ENCODE data around the gene EPG5.
"Not testable (repeated sequence)": the region's sequence is repeated elsewhere in the genome, so short reads cannot be mapped to it uniquely, and the experiment has no call there.

Gene EPG5

DNA sequence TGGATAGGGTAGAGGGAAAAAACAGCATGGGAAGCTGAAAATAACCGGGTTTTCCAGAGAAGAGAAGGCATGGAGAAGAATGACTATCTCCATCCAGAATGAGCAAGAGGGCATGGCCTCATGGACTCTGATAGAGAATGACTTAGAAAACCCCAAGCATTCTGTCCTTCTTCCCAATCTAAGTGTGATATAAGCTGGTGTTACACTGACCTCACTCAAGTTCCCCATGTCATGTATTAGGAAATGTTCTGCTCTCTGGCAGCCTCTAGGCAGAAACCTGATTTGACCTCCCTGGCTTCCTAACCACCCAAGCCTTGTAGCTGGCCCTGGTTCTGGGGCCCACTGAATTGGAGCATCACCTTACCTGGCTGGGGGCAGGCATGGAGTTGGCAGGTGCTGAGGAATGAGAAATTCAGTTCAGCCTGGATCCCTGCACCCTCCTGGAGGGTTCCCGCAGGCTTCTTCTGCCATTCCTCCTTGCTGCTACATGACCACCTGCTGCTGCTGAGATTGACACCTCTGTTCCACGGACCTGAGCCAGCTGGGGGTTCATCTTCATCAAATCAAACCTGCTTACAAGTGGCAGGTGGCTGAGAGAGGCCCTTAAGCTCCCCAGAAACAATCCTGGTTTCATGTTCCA is 146.9 kb downstream of the EPG5 start:
- H3K27me3 ChIP-seq (ENCODE audit: low read length): no peaks in the 10 kb centered on the region
- no peak overlapping the region for H2AFZ ChIP-seq (ENCODE audit: low read depth, low read length, severe bottlenecking)
- TF ChIP-seq, protein P1, sequence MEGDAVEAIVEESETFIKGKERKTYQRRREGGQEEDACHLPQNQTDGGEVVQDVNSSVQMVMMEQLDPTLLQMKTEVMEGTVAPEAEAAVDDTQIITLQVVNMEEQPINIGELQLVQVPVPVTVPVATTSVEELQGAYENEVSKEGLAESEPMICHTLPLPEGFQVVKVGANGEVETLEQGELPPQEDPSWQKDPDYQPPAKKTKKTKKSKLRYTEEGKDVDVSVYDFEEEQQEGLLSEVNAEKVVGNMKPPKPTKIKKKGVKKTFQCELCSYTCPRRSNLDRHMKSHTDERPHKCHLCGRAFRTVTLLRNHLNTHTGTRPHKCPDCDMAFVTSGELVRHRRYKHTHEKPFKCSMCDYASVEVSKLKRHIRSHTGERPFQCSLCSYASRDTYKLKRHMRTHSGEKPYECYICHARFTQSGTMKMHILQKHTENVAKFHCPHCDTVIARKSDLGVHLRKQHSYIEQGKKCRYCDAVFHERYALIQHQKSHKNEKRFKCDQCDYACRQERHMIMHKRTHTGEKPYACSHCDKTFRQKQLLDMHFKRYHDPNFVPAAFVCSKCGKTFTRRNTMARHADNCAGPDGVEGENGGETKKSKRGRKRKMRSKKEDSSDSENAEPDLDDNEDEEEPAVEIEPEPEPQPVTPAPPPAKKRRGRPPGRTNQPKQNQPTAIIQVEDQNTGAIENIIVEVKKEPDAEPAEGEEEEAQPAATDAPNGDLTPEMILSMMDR (IDR thresholded peaks at IDR 0.05; ENCODE audit: insufficient read depth, low read length, poor library complexity, severe bottlenecking): no peak
- no peak for TF ChIP-seq EZH2phosphoT487 (conservative IDR thresholded peaks at IDR 0.05; ENCODE audit: low read length)
- H3K9me2 ChIP-seq (replicated peaks; ENCODE audit: insufficient read depth, low read length): no peaks in the 10 kb centered on the region
- H3F3A ChIP-seq (ENCODE audit: insufficient read depth): no peaks in the 10 kb centered on the region
- H3K36me3 ChIP-seq (ENCODE audit: low read length): no peaks in the 10 kb centered on the region
- H3K4me3 ChIP-seq (ENCODE audit: insufficient read depth, low read length, poor library complexity, severe bottlenecking): no peak overlapping the region
- no peaks in the 10 kb centered on the region for H3K79me2 ChIP-seq (ENCODE audit: insufficient read depth, low read length)
- H4K20me1 ChIP-seq (ENCODE audit: low read depth, low read length): no peaks in the 10 kb centered on the region
- H3K9ac ChIP-seq (ENCODE audit: low read length): no peak overlapping the region
- H3K27ac ChIP-seq (ENCODE audit: low read depth, low read length): no peak overlapping the region
- H3K4me2 ChIP-seq (ENCODE audit: low read depth, low read length, poor library complexity, severe bottlenecking): no peak overlapping the region
- no peaks in the 10 kb centered on the region for H3K9me3 ChIP-seq (ENCODE audit: insufficient read depth, low read length)

DNA sequence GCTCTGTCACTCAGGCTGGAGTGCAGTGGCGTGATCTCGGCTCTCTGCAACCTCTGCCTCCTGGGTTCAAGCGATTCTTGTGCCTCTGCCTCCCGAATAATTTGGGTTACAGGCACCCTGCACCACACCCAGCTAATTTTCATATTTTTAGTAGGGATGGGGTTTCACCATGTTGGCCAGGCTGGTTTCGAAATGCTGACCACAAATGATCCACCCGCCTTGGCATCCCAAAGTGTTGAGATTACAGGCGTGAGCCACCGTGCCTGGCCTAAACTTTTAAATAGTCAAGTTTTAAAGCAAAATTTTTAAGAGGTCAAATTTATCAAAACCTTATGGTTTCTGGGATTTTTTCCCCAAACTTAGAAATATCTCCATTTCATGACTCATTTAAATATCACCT is 148.4 kb downstream of the EPG5 start:
- not testable (repeated sequence) for H2AFZ ChIP-seq (ENCODE audit: low read depth, low read length, severe bottlenecking); H3K9me3 ChIP-seq (ENCODE audit: insufficient read depth, low read length); H3F3A ChIP-seq (ENCODE audit: insufficient read depth); H3K9ac ChIP-seq (ENCODE audit: low read length); H3K27ac ChIP-seq (ENCODE audit: low read depth, low read length); H3K27me3 ChIP-seq (ENCODE audit: low read length); H3K9me2 ChIP-seq (replicated peaks; ENCODE audit: insufficient read depth, low read length); H4K20me1 ChIP-seq (ENCODE audit: low read depth, low read length); H3K36me3 ChIP-seq (ENCODE audit: low read length); H3K4me2 ChIP-seq (ENCODE audit: low read depth, low read length, poor library complexity, severe bottlenecking); H3K4me3 ChIP-seq (ENCODE audit: insufficient read depth, low read length, poor library complexity, severe bottlenecking); H3K79me2 ChIP-seq (ENCODE audit: insufficient read depth, low read length)

DNA sequence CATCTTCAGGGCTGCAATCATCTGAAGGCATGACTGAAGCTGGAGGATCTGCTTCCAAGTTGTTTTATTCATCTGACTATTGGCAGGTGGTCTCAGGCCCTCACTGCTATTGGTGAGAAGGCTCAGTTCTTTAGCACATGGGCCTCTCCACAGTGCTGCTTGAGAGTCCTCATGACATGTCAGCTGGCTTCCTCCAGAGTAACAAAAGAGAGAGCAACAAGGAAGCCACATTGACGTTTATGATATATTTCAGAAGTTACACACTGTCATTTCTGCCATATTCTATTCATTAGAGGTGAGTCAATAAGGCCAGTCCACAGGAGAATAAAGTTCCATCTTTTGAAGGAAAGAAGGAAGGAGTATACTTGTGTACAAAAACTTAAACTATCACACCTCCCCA is 149.6 kb downstream of the EPG5 start:
- TF ChIP-seq, protein P1 (IDR thresholded peaks at IDR 0.05; ENCODE audit: insufficient read depth, low read length, poor library complexity, severe bottlenecking): no peak
- no peak for TF ChIP-seq EZH2phosphoT487 (conservative IDR thresholded peaks at IDR 0.05; ENCODE audit: low read length)
- no peaks in the 10 kb centered on the region for H3K36me3 ChIP-seq (ENCODE audit: low read length)
- H4K20me1 ChIP-seq (ENCODE audit: low read depth, low read length): no peaks in the 10 kb centered on the region
- no peak overlapping the region for H3K27ac ChIP-seq (ENCODE audit: low read depth, low read length)
- no peaks in the 10 kb centered on the region for H3F3A ChIP-seq (ENCODE audit: insufficient read depth)
- no peaks in the 10 kb centered on the region for H3K9me3 ChIP-seq (ENCODE audit: insufficient read depth, low read length)
- H3K4me3 ChIP-seq (ENCODE audit: insufficient read depth, low read length, poor library complexity, severe bottlenecking): no peak overlapping the region
- no peak overlapping the region for H2AFZ ChIP-seq (ENCODE audit: low read depth, low read length, severe bottlenecking)
- H3K27me3 ChIP-seq (ENCODE audit: low read length): no peaks in the 10 kb centered on the region
- H3K79me2 ChIP-seq (ENCODE audit: insufficient read depth, low read length): no peaks in the 10 kb centered on the region
- H3K9me2 ChIP-seq (replicated peaks; ENCODE audit: insufficient read depth, low read length): no peaks in the 10 kb centered on the region
- no peak overlapping the region for H3K4me2 ChIP-seq (ENCODE audit: low read depth, low read length, poor library complexity, severe bottlenecking)
- no peak overlapping the region for H3K9ac ChIP-seq (ENCODE audit: low read length)

- H3K27me3 ChIP-seq (ENCODE audit: low read length); H2AFZ ChIP-seq (ENCODE audit: low read depth, low read length, severe bottlenecking); H3K4me3 ChIP-seq (ENCODE audit: insufficient read depth, low read length, poor library complexity, severe bottlenecking); H3K9me3 ChIP-seq (ENCODE audit: insufficient read depth, low read length); H3F3A ChIP-seq (ENCODE audit: insufficient read depth); H3K27ac ChIP-seq (ENCODE audit: low read depth, low read length); H3K4me2 ChIP-seq (ENCODE audit: low read depth, low read length, poor library complexity, severe bottlenecking); H3K79me2 ChIP-seq (ENCODE audit: insufficient read depth, low read length); H4K20me1 ChIP-seq (ENCODE audit: low read depth, low read length); H3K9me2 ChIP-seq (replicated peaks; ENCODE audit: insufficient read depth, low read length); H3K9ac ChIP-seq (ENCODE audit: low read length); H3K36me3 ChIP-seq (ENCODE audit: low read length): not testable (repeated sequence)
Measured at GRCh38 chr18:45814733-45815132, 152.4 kb downstream of the EPG5 start.
